Smooth muscle cell of the brain vasculature (primary cell): ENCODE measurements around the gene SMIM24.

ENCODE experiments used
- DNase-seq: peaks from one replicate; pipeline ENCODE4 v3.0.0-alpha.2; 2012; ENCODE audit warnings: low read depth, low spot score

The SMIM24 gene

GRCh38 chr19:3497757-3498520 is 17.6 kb upstream of the SMIM24 start:
- DNase-seq, result no peak

GRCh38 chr19:3496392-3497273 is 16.3 kb upstream of the SMIM24 start:
- no peak for DNase-seq

- DNase-seq, result no peak
Measured at GRCh38 chr19:3494559-3494958, 14.2 kb upstream of the SMIM24 start.

GRCh38 chr19:3494051-3494450 is 13.7 kb upstream of the SMIM24 start:
- DNase-seq, result no peak

GRCh38 chr19:3493651-3494050 is 13.3 kb upstream of the SMIM24 start:
- DNase-seq, result no peak

- no peak for DNase-seq
Measured at GRCh38 chr19:3492919-3493318, 12.6 kb upstream of the SMIM24 start.

- DNase-seq, result no peak
Measured at GRCh38 chr19:3492131-3492839, 12.0 kb upstream of the SMIM24 start.

GRCh38 chr19:3491396-3492119 is 11.2 kb upstream of the SMIM24 start:
- DNase-seq, result no peak

GRCh38 chr19:3483226-3483628 is 2.9 kb upstream of the SMIM24 start, which contains the start of gene SMIM44:
SMIM44 (minus strand) TSS chr19:3483441; CDS start chr19:3483403, 38 bp downstream.
- no peak for DNase-seq

- no peak for DNase-seq
Measured at GRCh38 chr19:3482507-3483225, 2.3 kb upstream of the SMIM24 start.

- DNase-seq, result no peak
Measured at GRCh38 chr19:3481241-3482090, 1.1 kb upstream of the SMIM24 start.

- no peak for DNase-seq
Measured at GRCh38 chr19:3479834-3480215, 500 bp downstream of the SMIM24 start.

- DNase-seq, result no peak
Measured at GRCh38 chr19:3479177-3479833, 1.0 kb downstream of the SMIM24 start.

- DNase-seq, result no peak
Measured at GRCh38 chr19:3478409-3479176, 1.7 kb downstream of the SMIM24 start.

GRCh38 chr19:3477951-3478350 is 2.4 kb downstream of the SMIM24 start:
- no peak for DNase-seq

GRCh38 chr19:3477506-3477905 is 2.8 kb downstream of the SMIM24 start:
- DNase-seq, result no peak

GRCh38 chr19:3476830-3477229 is 3.5 kb downstream of the SMIM24 start:
- DNase-seq, result no peak

- no peak for DNase-seq
Measured at GRCh38 chr19:3475449-3475848, 4.9 kb downstream of the SMIM24 start.

- no peak for DNase-seq
Measured at GRCh38 chr19:3474614-3475013, 5.7 kb downstream of the SMIM24 start.
